ENCODE measurements around the gene PACRG. TPM values are rescaled to one million over a fixed set of nuclear protein-coding genes. Genes with fewer than 3 reads are reported as not detected.

The PACRG gene
- total RNA-seq, 2 experiments from 2014 or later, result 0.78 TPM; not detected in 1

- Mint-ChIP-seq H3K27ac (no peak overlapping the region), H3K36me3 (ENCODE audit: low read depth) (no peaks in the 10 kb centered on the region), H3K4me1 (ENCODE audit: low read depth) (no peaks in the 10 kb centered on the region), H3K9me3 (ENCODE audit: insufficient read depth) (no peaks in the 10 kb centered on the region), H3K4me3 (no peak overlapping the region), H3K27me3 (ENCODE audit: low read depth) (peaks cover 4% of the 10 kb centered on the region)
- no peak for ATAC-seq
- ChIA-PET POLR2A (no interaction called here), CTCF (no interaction called here)
- DNase-seq, result no peak
These were observed 612.6 kb downstream of the PACRG start for GRCh38 chr6:163340201-163340887.

- no peaks in the 10 kb centered on the region for H3K9me3 Mint-ChIP-seq (ENCODE audit: insufficient read depth)
- ATAC-seq, result no peak
- peaks cover 3% of the 10 kb centered on the region for H3K27me3 Mint-ChIP-seq (ENCODE audit: low read depth)
- no peaks in the 10 kb centered on the region for H3K4me1 Mint-ChIP-seq (ENCODE audit: low read depth)
- ChIA-PET CTCF (no interaction called here), POLR2A (no interaction called here)
- H3K36me3 Mint-ChIP-seq (ENCODE audit: low read depth), result no peaks in the 10 kb centered on the region
- no peak for DNase-seq
- no peak overlapping the region for H3K4me3 Mint-ChIP-seq
- no peak overlapping the region for H3K27ac Mint-ChIP-seq
These were observed 613.7 kb downstream of the PACRG start for GRCh38 chr6:163341224-163342061.

GRCh38 chr6:163342571-163343539 lies 615.1 kb downstream of the PACRG start:
- POLR2A ChIA-PET, result no interaction called here

GRCh38 chr6:163343609-163344008 lies 615.8 kb downstream of the PACRG start:
- Mint-ChIP-seq H3K27me3 (ENCODE audit: low read depth) (no peaks in the 10 kb centered on the region), H3K4me3 (no peak overlapping the region), H3K27ac (no peak overlapping the region), H3K36me3 (ENCODE audit: low read depth) (no peaks in the 10 kb centered on the region), H3K4me1 (ENCODE audit: low read depth) (no peaks in the 10 kb centered on the region), H3K9me3 (ENCODE audit: insufficient read depth) (no peaks in the 10 kb centered on the region)
- DNase-seq, result no peak
- CTCF ChIA-PET, result no interaction called here
- ATAC-seq, result no peak
- POLR2A ChIA-PET, result no interaction called here

More at GRCh38 chr6:163342571-163343539, 615.1 kb downstream of the PACRG start:
- DNase-seq (no peak), ATAC-seq (no peak)
- no peaks in the 10 kb centered on the region for H3K27me3 Mint-ChIP-seq (ENCODE audit: low read depth)
- no peaks in the 10 kb centered on the region for H3K4me1 Mint-ChIP-seq (ENCODE audit: low read depth)
- H3K27ac Mint-ChIP-seq, result no peak overlapping the region
- CTCF ChIA-PET, result no interaction called here
- H3K9me3 Mint-ChIP-seq (ENCODE audit: insufficient read depth), result no peaks in the 10 kb centered on the region
- no peak overlapping the region for H3K4me3 Mint-ChIP-seq
- no peaks in the 10 kb centered on the region for H3K36me3 Mint-ChIP-seq (ENCODE audit: low read depth)

GRCh38 chr6:163344411-163344810 lies 616.6 kb downstream of the PACRG start:
- ChIA-PET CTCF (no interaction called here), POLR2A (no interaction called here)
- Mint-ChIP-seq H3K4me3 (no peak overlapping the region), H3K9me3 (ENCODE audit: insufficient read depth) (no peaks in the 10 kb centered on the region), H3K27ac (no peak overlapping the region), H3K27me3 (ENCODE audit: low read depth) (no peaks in the 10 kb centered on the region), H3K36me3 (ENCODE audit: low read depth) (no peaks in the 10 kb centered on the region), H3K4me1 (ENCODE audit: low read depth) (no peaks in the 10 kb centered on the region)
- no peak for DNase-seq
- no peak for ATAC-seq

- no peaks in the 10 kb centered on the region for H3K9me3 Mint-ChIP-seq (ENCODE audit: insufficient read depth)
- ChIA-PET POLR2A (no interaction called here), CTCF (no interaction called here)
- no peaks in the 10 kb centered on the region for H3K36me3 Mint-ChIP-seq (ENCODE audit: low read depth)
- ATAC-seq (no peak), DNase-seq (no peak)
- no peak overlapping the region for H3K4me3 Mint-ChIP-seq
- no peaks in the 10 kb centered on the region for H3K27me3 Mint-ChIP-seq (ENCODE audit: low read depth)
- no peaks in the 10 kb centered on the region for H3K4me1 Mint-ChIP-seq (ENCODE audit: low read depth)
- H3K27ac Mint-ChIP-seq, result no peak overlapping the region
These were observed 618.2 kb downstream of the PACRG start for GRCh38 chr6:163345931-163346330.

GRCh38 chr6:163346497-163346961 lies 618.8 kb downstream of the PACRG start:
- Mint-ChIP-seq H3K27ac (no peak overlapping the region), H3K9me3 (ENCODE audit: insufficient read depth) (no peaks in the 10 kb centered on the region), H3K4me1 (ENCODE audit: low read depth) (no peaks in the 10 kb centered on the region), H3K4me3 (no peak overlapping the region), H3K36me3 (ENCODE audit: low read depth) (no peaks in the 10 kb centered on the region), H3K27me3 (ENCODE audit: low read depth) (no peaks in the 10 kb centered on the region)
- DNase-seq (no peak), ATAC-seq (no peak)
- POLR2A ChIA-PET, result no interaction called here
- CTCF ChIA-PET, result no interaction called here

GRCh38 chr6:163347021-163347446 lies 619.3 kb downstream of the PACRG start:
- Mint-ChIP-seq H3K27ac (no peak overlapping the region), H3K36me3 (ENCODE audit: low read depth) (no peaks in the 10 kb centered on the region), H3K4me1 (ENCODE audit: low read depth) (no peaks in the 10 kb centered on the region), H3K9me3 (ENCODE audit: insufficient read depth) (no peaks in the 10 kb centered on the region), H3K27me3 (ENCODE audit: low read depth) (no peaks in the 10 kb centered on the region), H3K4me3 (no peak overlapping the region)
- no peak for DNase-seq
- POLR2A ChIA-PET, result no interaction called here
- no peak for ATAC-seq
- CTCF ChIA-PET, result no interaction called here

GRCh38 chr6:163348789-163349680 lies 621.3 kb downstream of the PACRG start:
- Mint-ChIP-seq H3K4me1 (ENCODE audit: low read depth) (no peaks in the 10 kb centered on the region), H3K36me3 (ENCODE audit: low read depth) (no peaks in the 10 kb centered on the region), H3K9me3 (ENCODE audit: insufficient read depth) (no peaks in the 10 kb centered on the region), H3K27me3 (ENCODE audit: low read depth) (no peaks in the 10 kb centered on the region), H3K27ac (no peak overlapping the region), H3K4me3 (no peak overlapping the region)
- ChIA-PET POLR2A (no interaction called here), CTCF (no interaction called here)
- no peak for DNase-seq
- no peak for ATAC-seq

GRCh38 chr6:163349696-163350095 lies 621.9 kb downstream of the PACRG start:
- Mint-ChIP-seq H3K36me3 (ENCODE audit: low read depth) (no peaks in the 10 kb centered on the region), H3K27ac (no peak overlapping the region)
- POLR2A ChIA-PET, result no interaction called here

GRCh38 chr6:163351013-163351412 lies 623.2 kb downstream of the PACRG start:
- Mint-ChIP-seq H3K27ac (no peak overlapping the region), H3K36me3 (ENCODE audit: low read depth) (no peaks in the 10 kb centered on the region), H3K9me3 (ENCODE audit: insufficient read depth) (no peaks in the 10 kb centered on the region), H3K27me3 (ENCODE audit: low read depth) (no peaks in the 10 kb centered on the region), H3K4me3 (no peak overlapping the region), H3K4me1 (ENCODE audit: low read depth) (no peaks in the 10 kb centered on the region)
- ChIA-PET CTCF (no interaction called here), POLR2A (no interaction called here)
- DNase-seq (no peak), ATAC-seq (no peak)

More at GRCh38 chr6:163349696-163350095, 621.9 kb downstream of the PACRG start:
- DNase-seq (no peak), ATAC-seq (no peak)
- H3K4me3 Mint-ChIP-seq, result no peak overlapping the region
- no peaks in the 10 kb centered on the region for H3K9me3 Mint-ChIP-seq (ENCODE audit: insufficient read depth)
- no peaks in the 10 kb centered on the region for H3K27me3 Mint-ChIP-seq (ENCODE audit: low read depth)
- no peaks in the 10 kb centered on the region for H3K4me1 Mint-ChIP-seq (ENCODE audit: low read depth)
- CTCF ChIA-PET, result no interaction called here

Data from activated CD8-positive, alpha-beta T cell treated with anti-CD3 and anti-CD28 coated beads, Interleukin-2, amount 10 ng/mL, durations not matched to agents 7 days and 5 days (primary cell).